ENCODE measurements around the gene TSPAN31. TPM values are rescaled to one million over a fixed set of nuclear protein-coding genes. Genes with fewer than 3 reads are reported as not detected.

The TSPAN31 gene
- total and polyA plus RNA-seq, 2 experiments from 2014 or later: 15.5 to 15.6 TPM

GRCh38 chr12:57720606-57721595 is 23.9 kb upstream of the TSPAN31 start:
- Histone ChIP-seq H3K9me2 (ENCODE audit: insufficient read depth) (no peaks in the 10 kb centered on the region), H3K4me1 (ENCODE audit: insufficient read depth) (no peaks in the 10 kb centered on the region), H3K4me3 (no peak overlapping the region), H3F3A (replicated peaks; ENCODE audit: low read depth) (no peaks in the 10 kb centered on the region), H3K27me3 (ENCODE audit: insufficient read depth) (peaks cover 29% of the 10 kb centered on the region), H2AFZ (no peak overlapping the region), H3K36me3 (ENCODE audit: insufficient read depth) (peaks cover 6% of the 10 kb centered on the region; the same call in 1 of the 2 replicates), H3K4me2 (no peak overlapping the region), H4K20me1 (replicated peaks; ENCODE audit: insufficient read depth) (no peaks in the 10 kb centered on the region), H3K79me2 (replicated peaks; ENCODE audit: insufficient read depth) (no peaks in the 10 kb centered on the region), H3K27ac (ENCODE audit: low read depth) (no peak overlapping the region)
- Mint-ChIP-seq H3K4me3 (no peak overlapping the region), H3K36me3 (ENCODE audit: low read depth) (peaks cover 15% of the 10 kb centered on the region), H3K9me3 (no peaks in the 10 kb centered on the region), H3K27me3 (ENCODE audit: insufficient read depth, low read depth, poor library complexity) (peaks cover 30% of the 10 kb centered on the region), H3K4me1 (peaks cover 7% of the 10 kb centered on the region), H3K27ac (no peak overlapping the region)
- DNase-seq (ENCODE audit: low spot score) (no peak), ATAC-seq (no peak)
- TF ChIP-seq CTCF (conservative IDR thresholded peaks at IDR 0.05; ENCODE audit: low read depth in 2 of 2) (no peak), STAT1 (IDR thresholded peaks at IDR 0.05; ENCODE audit: unreplicated experiment) (no peak), ZNF462 (CRISPR knock-in tag; IDR thresholded peaks at IDR 0.05) (no peak), ZNF331 (CRISPR knock-in tag; IDR thresholded peaks at IDR 0.05; ENCODE audit: low read depth) (no peak), CREB1 (CRISPR knock-in tag; IDR thresholded peaks at IDR 0.05; ENCODE audit: low read depth) (no peak), ZNF114 (CRISPR knock-in tag; IDR thresholded peaks at IDR 0.05) (no peak), JUNB (IDR thresholded peaks at IDR 0.05; ENCODE audit: unreplicated experiment) (no peak), REST (IDR thresholded peaks at IDR 0.05; ENCODE audit: unreplicated experiment) (no peak), ETS1 (IDR thresholded peaks at IDR 0.05) (no peak), EZH2 (IDR thresholded peaks at IDR 0.05; ENCODE audit: low read depth, unreplicated experiment) (no peak), POLR2AphosphoS5 (IDR thresholded peaks at IDR 0.05; ENCODE audit: low read depth) (no peak), NANOG (IDR thresholded peaks at IDR 0.05; ENCODE audit: borderline replicate concordance) (no peak), EZH2phosphoT487 (IDR thresholded peaks at IDR 0.05; ENCODE audit: unreplicated experiment) (no peak)

Data from GM23338 (cell line).